Kasumi-1 (cell line): ENCODE data around the gene ELF1.

Experiments used
- DNase-seq, 2 experiments: peaks; one replicate each; lab custom pipeline; 2025; lab: John Stamatoyannopoulos, UW

ELF1 gene

GRCh38 chr13:41006978-41007743, 12.0 kb downstream of the ELF1 start:
- DNase-seq, result peak; percentile 68 to 76

- no peak for DNase-seq
These were observed 12.8 kb downstream of the ELF1 start for GRCh38 chr13:41006306-41006705.

- DNase-seq, result no peak
These were observed 13.4 kb downstream of the ELF1 start for GRCh38 chr13:41005704-41006103.

- peak; percentile 75 to 79 for DNase-seq
These were observed 14.0 kb downstream of the ELF1 start for GRCh38 chr13:41004875-41005693.

- no peak for DNase-seq
These were observed 16.5 kb downstream of the ELF1 start for GRCh38 chr13:41002606-41003005.

GRCh38 chr13:41001695-41002094, 17.4 kb downstream of the ELF1 start:
- DNase-seq, result no peak

GRCh38 chr13:40999416-40999815, 19.7 kb downstream of the ELF1 start:
- DNase-seq, result no peak

- peak; percentile 49 for DNase-seq
These were observed 22.6 kb downstream of the ELF1 start for GRCh38 chr13:40996426-40997092.

GRCh38 chr13:40995997-40996396, 23.1 kb downstream of the ELF1 start:
- no peak for DNase-seq

- DNase-seq, result no peak
These were observed 24.4 kb downstream of the ELF1 start for GRCh38 chr13:40994581-40995230.

- DNase-seq, result no peak
These were observed 25.1 kb downstream of the ELF1 start for GRCh38 chr13:40993987-40994386.

GRCh38 chr13:40992678-40993518, 26.2 kb downstream of the ELF1 start:
- no peak for DNase-seq

GRCh38 chr13:40987606-40988280, 31.4 kb downstream of the ELF1 start:
- no peak for DNase-seq

GRCh38 chr13:40986101-40986856, 32.8 kb downstream of the ELF1 start:
- no peak for DNase-seq

GRCh38 chr13:40985381-40986100, 33.6 kb downstream of the ELF1 start:
- no peak for DNase-seq

- no peak for DNase-seq
These were observed 34.3 kb downstream of the ELF1 start for GRCh38 chr13:40984668-40985366.

GRCh38 chr13:40983725-40984667, 35.1 kb downstream of the ELF1 start:
- no peak for DNase-seq
